ENCODE results near the gene F7.
"Not testable (repeated sequence)": the region's sequence is repeated elsewhere in the genome, so short reads cannot be mapped to it uniquely, and the experiment has no call there.

Gene F7

GRCh38 chr13:113097651-113098050 is 7.9 kb upstream of the F7 start:
- TF ChIP-seq CTCF (IDR thresholded peaks at IDR 0.05) (no peak), ZFX (IDR thresholded peaks at IDR 0.05; ENCODE audit: borderline replicate concordance) (no peak)
- H3K27ac ChIP-seq = no peak overlapping the region

GRCh38 chr13:113098162-113098732 is 7.3 kb upstream of the F7 start:
- H3K27ac ChIP-seq = no peak overlapping the region
- TF ChIP-seq ZFX (IDR thresholded peaks at IDR 0.05; ENCODE audit: borderline replicate concordance) = no peak
- TF ChIP-seq CTCF (IDR thresholded peaks at IDR 0.05) = no peak

GRCh38 chr13:113099142-113099541 is 6.4 kb upstream of the F7 start:
- H3K27ac ChIP-seq = no peak overlapping the region
- TF ChIP-seq ZFX (IDR thresholded peaks at IDR 0.05; ENCODE audit: borderline replicate concordance) (no peak), CTCF (IDR thresholded peaks at IDR 0.05) (no peak)

GRCh38 chr13:113102302-113102701 is 3.3 kb upstream of the F7 start:
- H3K27ac ChIP-seq = not testable (repeated sequence)

- TF ChIP-seq CTCF (IDR thresholded peaks at IDR 0.05) (no peak), ZFX (IDR thresholded peaks at IDR 0.05; ENCODE audit: borderline replicate concordance) (no peak)
- H3K27ac ChIP-seq = no peak overlapping the region
Observed at GRCh38 chr13:113102727-113103126, 2.9 kb upstream of the F7 start.

GRCh38 chr13:113103646-113104045 is 1.9 kb upstream of the F7 start:
- no peak for TF ChIP-seq ZFX (IDR thresholded peaks at IDR 0.05; ENCODE audit: borderline replicate concordance)
- no peak for TF ChIP-seq CTCF (IDR thresholded peaks at IDR 0.05)
- no peak overlapping the region for H3K27ac ChIP-seq

GRCh38 chr13:113105921-113106452 is 396 bp downstream of the F7 start:
- H3K27ac ChIP-seq = no peak overlapping the region
- TF ChIP-seq ZFX (IDR thresholded peaks at IDR 0.05; ENCODE audit: borderline replicate concordance) (no peak), CTCF (IDR thresholded peaks at IDR 0.05) (no peak)

Measured in 22Rv1 (cell line).